ENCODE data around the gene DSCAM. TPM values are rescaled to one million over a fixed set of nuclear protein-coding genes. Genes with fewer than 3 reads are reported as not detected.

The DSCAM gene
- total RNA-seq, 4 donors from 2014 or later = 0.19 TPM; not detected in 3

DNA sequence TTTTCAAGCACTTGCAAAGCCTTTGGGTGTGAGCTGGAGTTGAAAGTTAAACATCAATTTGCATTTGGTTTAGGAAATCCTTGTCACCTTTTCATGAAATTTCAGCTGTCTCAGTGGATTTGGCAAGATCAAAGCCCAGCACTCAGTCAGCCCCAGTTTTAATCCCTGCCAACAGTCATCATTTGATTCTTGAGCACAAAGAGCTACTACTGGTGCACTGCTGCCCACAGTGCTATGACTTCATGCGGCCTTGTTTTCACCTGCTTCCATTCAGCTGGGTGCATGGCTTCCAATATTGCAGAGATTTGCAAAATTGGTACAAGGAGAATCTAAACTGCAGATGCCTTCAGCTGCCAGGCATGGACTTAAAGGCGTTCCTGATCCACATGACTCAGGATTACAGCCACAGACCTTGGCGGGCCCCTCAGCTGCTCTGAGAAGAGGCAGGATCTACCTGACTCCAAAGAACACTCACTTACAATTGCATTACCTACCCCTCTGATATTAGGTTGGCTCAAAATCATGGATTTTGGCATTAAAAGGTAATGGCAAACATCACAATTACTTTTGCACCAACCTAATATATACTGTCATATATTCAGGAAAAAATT, 259.1 kb downstream of the DSCAM start:
- no peak for TF ChIP-seq CTCF (IDR thresholded peaks at IDR 0.05)
- no peak for TF ChIP-seq POLR2A (IDR thresholded peaks at IDR 0.05)
- Histone ChIP-seq H3K9me3 (no peaks in the 10 kb centered on the region), H3K27ac (no peak overlapping the region), H3K4me3 (no peak overlapping the region), H3K36me3 (no peaks in the 10 kb centered on the region), H3K27me3 (no peaks in the 10 kb centered on the region), H3K4me1 (no peaks in the 10 kb centered on the region)
- DNase-seq = no peak

DNA sequence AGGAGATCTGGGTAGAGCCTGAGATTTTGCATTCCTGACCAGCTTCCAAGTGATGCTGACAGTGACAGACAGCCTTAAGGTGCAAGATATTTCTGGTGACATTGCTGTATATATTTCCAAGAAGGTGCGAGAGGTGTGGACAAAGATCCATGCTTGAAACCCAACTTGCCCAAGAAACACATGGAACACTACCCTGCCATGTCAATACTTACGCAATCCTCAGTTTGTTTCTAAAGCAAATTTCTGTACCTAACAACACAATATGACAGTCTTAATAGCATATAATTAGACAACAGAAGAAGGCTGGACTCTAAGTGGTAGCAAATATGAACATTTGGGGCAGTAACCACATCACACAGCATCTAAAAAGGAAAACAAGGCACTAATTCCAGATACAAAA, 260.4 kb downstream of the DSCAM start:
- TF ChIP-seq CTCF (IDR thresholded peaks at IDR 0.05) = no peak
- no peak for TF ChIP-seq POLR2A (IDR thresholded peaks at IDR 0.05)
- no peaks in the 10 kb centered on the region for H3K36me3 ChIP-seq
- no peaks in the 10 kb centered on the region for H3K4me1 ChIP-seq
- H3K27me3 ChIP-seq = no peaks in the 10 kb centered on the region
- no peak for DNase-seq
- H3K4me3 ChIP-seq = no peak overlapping the region
- no peak overlapping the region for H3K27ac ChIP-seq
- no peaks in the 10 kb centered on the region for H3K9me3 ChIP-seq

- Histone ChIP-seq H3K4me3 (no peak overlapping the region), H3K27me3 (no peaks in the 10 kb centered on the region), H3K4me1 (no peaks in the 10 kb centered on the region), H3K27ac (no peak overlapping the region), H3K9me3 (no peaks in the 10 kb centered on the region), H3K36me3 (no peaks in the 10 kb centered on the region)
- no peak for DNase-seq
- no peak for TF ChIP-seq CTCF (IDR thresholded peaks at IDR 0.05)
- TF ChIP-seq POLR2A (IDR thresholded peaks at IDR 0.05) = no peak
These were observed 269.5 kb downstream of the DSCAM start for GRCh38 chr21:40577285-40578043.

DNA sequence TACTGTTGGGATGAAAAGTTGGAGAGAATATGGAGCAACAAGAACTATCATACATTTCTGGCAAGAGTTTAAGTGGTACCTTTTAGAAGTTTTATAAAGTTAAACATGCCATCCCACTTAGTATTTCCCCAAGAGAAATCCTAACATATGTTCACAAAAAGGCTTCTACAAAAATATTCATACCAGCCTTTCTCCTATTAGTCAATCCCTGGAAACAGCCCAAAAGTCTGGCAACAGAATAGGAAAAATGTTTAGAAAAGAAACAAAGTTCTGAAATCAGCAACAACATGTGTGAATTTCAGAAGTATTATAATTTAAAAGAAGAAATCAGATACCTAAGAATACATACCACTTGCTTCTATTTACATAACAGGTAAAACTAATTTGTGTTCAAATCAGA, 271.0 kb downstream of the DSCAM start:
- no peak for TF ChIP-seq CTCF (IDR thresholded peaks at IDR 0.05)
- DNase-seq = no peak
- Histone ChIP-seq H3K4me1 (no peaks in the 10 kb centered on the region), H3K27ac (no peak overlapping the region), H3K4me3 (no peak overlapping the region), H3K36me3 (no peaks in the 10 kb centered on the region), H3K9me3 (no peaks in the 10 kb centered on the region), H3K27me3 (no peaks in the 10 kb centered on the region)

- no peak for DNase-seq
- Histone ChIP-seq H3K4me1 (no peaks in the 10 kb centered on the region), H3K36me3 (no peaks in the 10 kb centered on the region), H3K27ac (no peak overlapping the region), H3K4me3 (no peak overlapping the region), H3K27me3 (no peaks in the 10 kb centered on the region), H3K9me3 (no peaks in the 10 kb centered on the region)
- no peak for TF ChIP-seq CTCF (IDR thresholded peaks at IDR 0.05)
- TF ChIP-seq POLR2A (IDR thresholded peaks at IDR 0.05) = no peak
These were observed 277.6 kb downstream of the DSCAM start for GRCh38 chr21:40569357-40569756.

All from Peyer's patch (tissue), 4 donors.